Measurements from ENCODE around the gene CAB39L.

Gene CAB39L

GRCh38 chr13:49395878-49396380 lies 47.9 kb downstream of the CAB39L start:
- no peak for DNase-seq

- DNase-seq: no peak
These were observed 48.4 kb downstream of the CAB39L start for GRCh38 chr13:49395451-49395865.

- no peak for DNase-seq
These were observed 55.7 kb downstream of the CAB39L start for GRCh38 chr13:49388091-49388635.

GRCh38 chr13:49386664-49387063 lies 57.2 kb downstream of the CAB39L start:
- no peak for DNase-seq

GRCh38 chr13:49376121-49376520 lies 67.7 kb downstream of the CAB39L start:
- DNase-seq: no peak

- no peak for DNase-seq
These were observed 69.1 kb downstream of the CAB39L start for GRCh38 chr13:49374585-49375290.

GRCh38 chr13:49373716-49374115 lies 70.1 kb downstream of the CAB39L start:
- DNase-seq: no peak

GRCh38 chr13:49371943-49372613 lies 71.8 kb downstream of the CAB39L start:
- no peak for DNase-seq

GRCh38 chr13:49370371-49370770 lies 73.5 kb downstream of the CAB39L start:
- DNase-seq: no peak

- DNase-seq: no peak
These were observed 74.0 kb downstream of the CAB39L start for GRCh38 chr13:49369866-49370265.

- DNase-seq: no peak
These were observed 75.2 kb downstream of the CAB39L start for GRCh38 chr13:49368688-49369087.

GRCh38 chr13:49367640-49368422 lies 76.0 kb downstream of the CAB39L start:
- DNase-seq: no peak

- no peak for DNase-seq
These were observed 77.0 kb downstream of the CAB39L start for GRCh38 chr13:49366841-49367240.

GRCh38 chr13:49357694-49358093 lies 86.2 kb downstream of the CAB39L start:
- DNase-seq: no peak

GRCh38 chr13:49356223-49356622 lies 87.6 kb downstream of the CAB39L start:
- no peak for DNase-seq

- no peak for DNase-seq
These were observed 89.1 kb downstream of the CAB39L start for GRCh38 chr13:49354719-49355118.

- DNase-seq: no peak
These were observed 90.0 kb downstream of the CAB39L start for GRCh38 chr13:49353908-49354307.

- no peak for DNase-seq
These were observed 92.0 kb downstream of the CAB39L start for GRCh38 chr13:49351871-49352270.

- DNase-seq: no peak
These were observed 95.1 kb downstream of the CAB39L start for GRCh38 chr13:49348751-49349150.

- DNase-seq: no peak
These were observed 96.0 kb downstream of the CAB39L start for GRCh38 chr13:49347650-49348385.

GRCh38 chr13:49346460-49346859 lies 97.4 kb downstream of the CAB39L start:
- no peak for DNase-seq

GRCh38 chr13:49343731-49344130 lies 100.1 kb downstream of the CAB39L start:
- no peak for DNase-seq

GRCh38 chr13:49343255-49343654 lies 100.6 kb downstream of the CAB39L start:
- DNase-seq: no peak

Data from activated CD4-positive, alpha-beta T cell treated with anti-CD3 and anti-CD28 coated beads for 48 hours (primary cell).